HG02970 (cell line): ENCODE results near the gene IQSEC3.
"Not testable (repeated sequence)": the region's sequence is repeated elsewhere in the genome, so short reads cannot be mapped to it uniquely, and the experiment has no call there.

Experiments used
- ATAC-seq: cut with Tn5 transposase; IDR thresholded peaks from one replicate; pipeline ENCODE4 v1.9.1; 2021; ENCODE audit warnings: mild to moderate bottlenecking, moderate library complexity, moderate number of reproducible peaks; ENCODE audit not compliant: unreplicated experiment, low FRiP score

The IQSEC3 gene

GRCh38 chr12:133616-134232, 67.2 kb downstream of the IQSEC3 start:
- ATAC-seq = not testable (repeated sequence)

- no peak for ATAC-seq
These were observed 68.6 kb downstream of the IQSEC3 start for GRCh38 chr12:135138-135537.

GRCh38 chr12:138171-138897, 71.8 kb downstream of the IQSEC3 start:
- no peak for ATAC-seq

- ATAC-seq = no peak
These were observed 72.4 kb downstream of the IQSEC3 start for GRCh38 chr12:138898-139534.

GRCh38 chr12:139585-139984, 73.0 kb downstream of the IQSEC3 start:
- no peak for ATAC-seq

- no peak for ATAC-seq
These were observed 73.6 kb downstream of the IQSEC3 start for GRCh38 chr12:140162-140561.

- ATAC-seq = no peak
These were observed 77.5 kb downstream of the IQSEC3 start for GRCh38 chr12:143964-144649.

- no peak for ATAC-seq
These were observed 78.2 kb downstream of the IQSEC3 start for GRCh38 chr12:144650-145284.

GRCh38 chr12:145369-145960, 78.9 kb downstream of the IQSEC3 start:
- no peak for ATAC-seq

GRCh38 chr12:147242-147641, 80.7 kb downstream of the IQSEC3 start:
- ATAC-seq = no peak

- no peak for ATAC-seq
These were observed 82.3 kb downstream of the IQSEC3 start for GRCh38 chr12:148676-149416.

GRCh38 chr12:151579-151978, 85.0 kb downstream of the IQSEC3 start:
- no peak for ATAC-seq

GRCh38 chr12:152440-152839, 85.9 kb downstream of the IQSEC3 start:
- no peak for ATAC-seq

GRCh38 chr12:153080-153746, 86.6 kb downstream of the IQSEC3 start:
- ATAC-seq = no peak

- no peak for ATAC-seq
These were observed 87.5 kb downstream of the IQSEC3 start for GRCh38 chr12:154058-154457.

GRCh38 chr12:155006-155405, 88.4 kb downstream of the IQSEC3 start:
- no peak for ATAC-seq

GRCh38 chr12:155646-156045, 89.1 kb downstream of the IQSEC3 start:
- ATAC-seq = no peak

GRCh38 chr12:156945-157344, 90.4 kb downstream of the IQSEC3 start:
- ATAC-seq = no peak

GRCh38 chr12:157644-158043, 91.1 kb downstream of the IQSEC3 start:
- no peak for ATAC-seq
